Measurements from ENCODE around the gene XPNPEP3.
"Not testable (repeated sequence)": the region's sequence is repeated elsewhere in the genome, so short reads cannot be mapped to it uniquely, and the experiment has no call there.

XPNPEP3 gene

GRCh38 chr22:40856513-40857308 is at the start of gene XPNPEP3, which contains the start of gene ST13:
TSS of gene XPNPEP3 (plus strand) at chr22:40857148. CDS start at chr22:40857182, 34 bp downstream.
TSS of gene ST13 (minus strand) at chr22:40856639. CDS start at chr22:40856540, 99 bp downstream.
- peak; percentile 95 for DNase-seq (ENCODE audit: low read depth)

GRCh38 chr22:40808018-40808841 is 48.7 kb upstream of the XPNPEP3 start:
- DNase-seq (ENCODE audit: low read depth) = no peak

- DNase-seq (ENCODE audit: low read depth) = no peak
These were observed 43.0 kb upstream of the XPNPEP3 start for GRCh38 chr22:40813912-40814315.

GRCh38 chr22:40817737-40818136 is 39.2 kb upstream of the XPNPEP3 start:
- no peak for DNase-seq (ENCODE audit: low read depth)

- no peak for DNase-seq (ENCODE audit: low read depth)
These were observed 38.7 kb upstream of the XPNPEP3 start for GRCh38 chr22:40818192-40818746.

- peak; percentile 72 for DNase-seq (ENCODE audit: low read depth)
These were observed 38.0 kb upstream of the XPNPEP3 start, which contains the start of gene SLC25A17 for GRCh38 chr22:40818747-40819598. TSS of gene SLC25A17 (minus strand) at chr22:40819346. CDS start at chr22:40819248, 98 bp downstream.

GRCh38 chr22:40819599-40820140 is 37.3 kb upstream of the XPNPEP3 start:
- DNase-seq (ENCODE audit: low read depth) = peak; percentile 44

GRCh38 chr22:40823426-40823825 is 33.5 kb upstream of the XPNPEP3 start:
- DNase-seq (ENCODE audit: low read depth) = no peak

- not testable (repeated sequence) for DNase-seq (ENCODE audit: low read depth)
These were observed 30.7 kb upstream of the XPNPEP3 start for GRCh38 chr22:40826292-40826691.

- DNase-seq (ENCODE audit: low read depth) = no peak
These were observed 29.8 kb upstream of the XPNPEP3 start for GRCh38 chr22:40826984-40827741.

- peak; percentile 21 for DNase-seq (ENCODE audit: low read depth)
These were observed 27.8 kb upstream of the XPNPEP3 start for GRCh38 chr22:40829131-40829530.

- peak; percentile 33 for DNase-seq (ENCODE audit: low read depth)
These were observed 22.3 kb upstream of the XPNPEP3 start for GRCh38 chr22:40834619-40835018.

- DNase-seq (ENCODE audit: low read depth) = no peak
These were observed 18.5 kb upstream of the XPNPEP3 start for GRCh38 chr22:40838486-40838885.

GRCh38 chr22:40844951-40845350 is 12.0 kb upstream of the XPNPEP3 start:
- no peak for DNase-seq (ENCODE audit: low read depth)

- not testable (repeated sequence) for DNase-seq (ENCODE audit: low read depth)
These were observed 11.1 kb upstream of the XPNPEP3 start for GRCh38 chr22:40845816-40846215.

- no peak for DNase-seq (ENCODE audit: low read depth)
These were observed 3.6 kb upstream of the XPNPEP3 start for GRCh38 chr22:40853333-40853732.

- no peak for DNase-seq (ENCODE audit: low read depth)
These were observed 3.0 kb upstream of the XPNPEP3 start for GRCh38 chr22:40853961-40854360.

- DNase-seq (ENCODE audit: low read depth) = peak; percentile 69
These were observed 1.6 kb upstream of the XPNPEP3 start for GRCh38 chr22:40855071-40855978.

GRCh38 chr22:40855979-40856512 is 902 bp upstream of the XPNPEP3 start:
- peak; percentile 48 for DNase-seq (ENCODE audit: low read depth)
